AG04450 (cell line): ENCODE results near the gene ABHD14A. TPM values are rescaled to one million over a fixed set of nuclear protein-coding genes. Genes with fewer than 3 reads are reported as not detected.
A peak's percentile ranks its signal among the peaks of the same experiment; 100 is the strongest.

ENCODE experiments used
- CTCF ChIA-PET: fragments of 300-600, 350-600 bp; formaldehyde crosslinking; extraction: SDS; loops from one replicate; lab custom pipeline; 2022; ENCODE audit warnings: antibody characterized with exemption, inconsistent platforms; lab: Charles Lee
- POLR2A ChIA-PET: fragments of 350-600 bp; formaldehyde crosslinking; extraction: SDS; loops from one replicate; lab custom pipeline; 2021; ENCODE audit warnings: antibody characterized with exemption, inconsistent platforms; lab: Yijun Ruan, JAX
- DNase-seq: peaks from one replicate; pipeline ENCODE4 v3.0.0-alpha.2; 2011; ENCODE audit warnings: low read depth, low spot score
- H3K27ac ChIP-seq: one replicate; pipeline ENCODE4 v1.5.1; 2012; ENCODE audit warnings: low read depth, low read length, control low read depth
- H3K27me3 ChIP-seq: one replicate; pipeline ENCODE4 v1.6.0; 2012; ENCODE audit warnings: low read length; ENCODE audit not compliant: control insufficient read depth, insufficient read depth
- H3K4me3 ChIP-seq: 2 replicates; pipeline ENCODE4 v1.5.1; 2011; ENCODE audit warnings: mild to moderate bottlenecking, low read depth, low read length, control low read depth
- H3K9me3 ChIP-seq: 2 replicates; pipeline ENCODE4 v1.5.1; 2012; ENCODE audit warnings: low read length; ENCODE audit not compliant: control insufficient read depth, insufficient read depth
- polyA plus RNA-seq: library from polyadenylated mRNA; depleted of rRNA; stranded (reverse); fragments of >200 nt; gene quantifications from 2 replicates; pipeline ENCODE4 v1.2.3, GENCODE V29; 2011
- TF ChIP-seq, protein P1 (sequence below): IDR thresholded peaks from 2 replicates; pipeline ENCODE4 v1.5.1; 2011; ENCODE audit warnings: low read depth, low read length, control low read depth, inconsistent platforms

ABHD14A gene
- polyA plus RNA-seq, 1 experiment = 8.2 TPM

GRCh38 chr3:51978143-51978502 lies 3.3 kb downstream of the ABHD14A start:
- CTCF ChIA-PET = no interaction called here
- POLR2A ChIA-PET = no interaction called here
- DNase-seq = no peak
- TF ChIP-seq, protein P1, sequence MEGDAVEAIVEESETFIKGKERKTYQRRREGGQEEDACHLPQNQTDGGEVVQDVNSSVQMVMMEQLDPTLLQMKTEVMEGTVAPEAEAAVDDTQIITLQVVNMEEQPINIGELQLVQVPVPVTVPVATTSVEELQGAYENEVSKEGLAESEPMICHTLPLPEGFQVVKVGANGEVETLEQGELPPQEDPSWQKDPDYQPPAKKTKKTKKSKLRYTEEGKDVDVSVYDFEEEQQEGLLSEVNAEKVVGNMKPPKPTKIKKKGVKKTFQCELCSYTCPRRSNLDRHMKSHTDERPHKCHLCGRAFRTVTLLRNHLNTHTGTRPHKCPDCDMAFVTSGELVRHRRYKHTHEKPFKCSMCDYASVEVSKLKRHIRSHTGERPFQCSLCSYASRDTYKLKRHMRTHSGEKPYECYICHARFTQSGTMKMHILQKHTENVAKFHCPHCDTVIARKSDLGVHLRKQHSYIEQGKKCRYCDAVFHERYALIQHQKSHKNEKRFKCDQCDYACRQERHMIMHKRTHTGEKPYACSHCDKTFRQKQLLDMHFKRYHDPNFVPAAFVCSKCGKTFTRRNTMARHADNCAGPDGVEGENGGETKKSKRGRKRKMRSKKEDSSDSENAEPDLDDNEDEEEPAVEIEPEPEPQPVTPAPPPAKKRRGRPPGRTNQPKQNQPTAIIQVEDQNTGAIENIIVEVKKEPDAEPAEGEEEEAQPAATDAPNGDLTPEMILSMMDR = no peak
- peaks cover 3% of the 10 kb centered on the region; the same call in 1 of the 2 replicates for H3K9me3 ChIP-seq
- no peak overlapping the region for H3K4me3 ChIP-seq
- H3K27me3 ChIP-seq = no peaks in the 10 kb centered on the region
- no peak overlapping the region for H3K27ac ChIP-seq

DNA sequence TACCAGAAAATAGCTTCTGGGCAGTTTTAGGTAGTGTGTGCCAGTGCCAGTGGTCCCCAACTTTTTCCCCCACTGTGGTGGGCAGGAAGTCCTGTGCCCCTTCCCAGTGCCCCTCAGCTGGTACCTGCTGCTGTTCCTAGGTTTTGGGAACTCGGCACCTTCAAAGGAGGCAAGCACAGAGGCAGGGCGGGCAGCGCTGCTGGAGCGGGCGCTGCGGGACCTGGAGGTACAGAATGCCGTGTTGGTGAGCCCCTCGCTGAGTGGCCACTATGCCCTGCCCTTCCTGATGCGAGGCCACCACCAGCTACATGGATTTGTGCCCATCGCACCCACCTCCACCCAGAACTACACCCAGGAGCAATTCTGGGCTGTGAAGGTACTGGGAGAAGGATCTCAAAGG lies 5.4 kb downstream of the ABHD14A start:
- Histone ChIP-seq H3K27me3 (no peaks in the 10 kb centered on the region), H3K27ac (no peak overlapping the region), H3K4me3 (no peak overlapping the region), H3K9me3 (no peaks in the 10 kb centered on the region; the same call in 1 of the 2 replicates)
- ChIA-PET CTCF (interaction anchor here (5.6 kb wide), 1 partner anchor 38 kb away, joined by 24 read pairs; the partner anchor contains the start of genes PARP3 and RRP9), POLR2A (no interaction called here)
- no peak for DNase-seq
- TF ChIP-seq, protein P1 = no peak

DNA sequence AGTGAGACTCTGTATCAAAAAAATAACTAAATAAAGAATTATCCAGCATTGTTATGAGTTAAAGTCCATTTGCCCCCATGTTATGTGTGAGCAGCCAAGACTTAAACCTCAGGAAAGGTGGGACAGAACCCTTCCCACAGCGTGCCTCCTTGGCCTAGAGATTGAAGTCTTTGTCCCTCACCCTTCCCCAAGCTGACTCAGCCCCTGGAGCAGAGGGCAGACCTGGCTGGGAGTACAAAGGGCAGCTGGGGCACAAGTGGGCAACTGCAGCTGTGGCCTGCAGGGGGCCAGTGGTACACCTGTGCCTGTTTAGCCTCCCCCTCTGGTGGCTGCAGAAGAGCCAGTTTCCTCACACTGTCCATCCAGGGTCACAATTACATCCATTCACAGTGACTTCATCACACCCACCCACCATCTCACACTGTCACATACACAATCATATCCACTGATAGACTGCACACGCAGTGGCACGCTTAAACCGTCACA lies 7.5 kb downstream of the ABHD14A start:
- Histone ChIP-seq H3K27me3 (no peaks in the 10 kb centered on the region), H3K9me3 (no peaks in the 10 kb centered on the region; the same call in 1 of the 2 replicates), H3K4me3 (peak overlapping the region; percentile 73), H3K27ac (peak overlapping the region; percentile 95)
- CTCF ChIA-PET = interaction anchor here (0.9 to 5.6 kb wide), 4 partner anchors 8 to 74 kb away, joined by 3 to 48 read pairs (median 14); partner anchors contain the start of genes ABHD14A, ABHD14B, DUSP7 and PARP3
- POLR2A ChIA-PET = interaction anchor here (0.6 to 2.9 kb wide), 9 partner anchors 9 to 1426 kb away, joined by 3 to 29 read pairs (median 6); partner anchors contain the start of genes ABHD14B, PARP3, PCBP4 and RPL29
- DNase-seq = no peak
- TF ChIP-seq, protein P1 = peak; percentile 56

GRCh38 chr3:51982838-51983577 lies 8.1 kb downstream of the ABHD14A start, which contains the start of gene ACY1:
ACY1 (plus strand) TSS chr3:51983535; CDS start chr3:51984065, 530 bp downstream.
- TF ChIP-seq, protein P1 = no peak
- Histone ChIP-seq H3K4me3 (peak within 1 kb of the TSS; percentile 73), H3K27me3 (no peaks in the 10 kb centered on the region), H3K9me3 (no peaks in the 10 kb centered on the region; the same call in 1 of the 2 replicates), H3K27ac (peak within 1 kb of the TSS; percentile 95)
- DNase-seq = peak; percentile 68
- CTCF ChIA-PET = interaction anchor here (0.9 to 5.6 kb wide), 5 partner anchors 9 to 73 kb away, joined by 3 to 48 read pairs (median 3); partner anchors contain the start of genes ABHD14A, ABHD14B, DUSP7 and PARP3
- POLR2A ChIA-PET = interaction anchor here (0.5 to 2.9 kb wide), 11 partner anchors 9 to 1426 kb away, joined by 3 to 29 read pairs (median 5); partner anchors contain the start of genes ABHD14B, PARP3, PCBP4 and RPL29
